HCT116 (cell line): ENCODE results near the gene LASP1. TPM values are rescaled to one million over a fixed set of nuclear protein-coding genes. Genes with fewer than 3 reads are reported as not detected.

Source experiments
- ATAC-seq: fragments of 200-7000 bp; cut with Tn5 transposase; 2 replicates; pipeline ENCODE4 v1.9.1; 2020; ENCODE audit warnings: mild to moderate bottlenecking, moderate library complexity
- BruUV-seq: library from RNA; stranded (reverse); fragments of 400-500 nt; replicated peaks from 2 replicates; lab custom pipeline; 2021; lab: Mats Ljungman, UMichigan
- CTCF ChIA-PET: fragments of 300-600 bp; sonication (Branson Sonifier 250); formaldehyde crosslinking; loops from one replicate; lab custom pipeline; 2021; ENCODE audit warnings: antibody characterized with exemption; lab: Charles Lee
- POLR2A ChIA-PET: fragments of 300-600, 350-600 bp; sonication (Branson Sonifier 250); formaldehyde crosslinking; loops from one replicate; lab custom pipeline; 2021; ENCODE audit warnings: antibody characterized with exemption; lab: Charles Lee
- RAD21 ChIA-PET, 2 experiments: fragments of 300-600 bp; sonication (Branson Sonifier 250); formaldehyde crosslinking; loops; one replicate each; lab custom pipeline; 2023; ENCODE audit warnings: low total read pairs in 2 of 2; ENCODE audit not compliant: uncharacterized antibody in 2 of 2, unreplicated experiment in 2 of 2, low non-redundant PET in 1 of 2; lab: Charles Lee
- DNase-seq: peaks from one replicate; pipeline ENCODE4 v3.0.0-alpha.2; 2010; ENCODE audit warnings: low read depth, low spot score
- H2AFZ ChIP-seq: fragments of 200-600 bp; shearing (Covaris generic), sonication (generic); 2 replicates; pipeline ENCODE4 v1.6.1; 2017; ENCODE audit warnings: low read depth, mixed run types, mixed read lengths, antibody characterized with exemption, low read length; ENCODE audit not compliant: poor library complexity, severe bottlenecking
- H3K27ac ChIP-seq: 2 replicates; pipeline ENCODE4 v1.5.1; 2012; ENCODE audit warnings: low read depth, low read length
- H3K27me3 ChIP-seq: fragments of 200-600 bp; sonication (generic); 2 replicates; pipeline ENCODE4 v1.6.1; 2016; ENCODE audit warnings: mixed run types, low read length, mixed read lengths; ENCODE audit not compliant: insufficient read depth
- H3K36me3 ChIP-seq, 2 experiments: fragments of 200-500 bp in 1 of 2; fragments of 200-600 bp in 1 of 2; sonication (Bioruptor generic) in 1 of 2; sonication (generic) in 1 of 2; 2 replicates each; pipeline versions ENCODE4 v1.5.1 to v1.6.1; 2014 to 2016; ENCODE audit warnings: low read length in 2 of 2, inconsistent platforms in 1 of 2, mixed read lengths in 1 of 2, mixed run types in 1 of 2; ENCODE audit not compliant: insufficient read depth in 2 of 2, control insufficient read depth in 1 of 2
- H3K4me1 ChIP-seq, 2 experiments: fragments of 200-600 bp in 1 of 2; sonication (generic) in 1 of 2; 2 replicates each; pipeline versions ENCODE4 v1.5.1 to v1.6.1; 2012 to 2017; ENCODE audit warnings: low read length in 2 of 2, inconsistent platforms in 1 of 2, mild to moderate bottlenecking in 1 of 2, mixed read lengths in 1 of 2, mixed run types in 1 of 2, moderate library complexity in 1 of 2; ENCODE audit not compliant: insufficient read depth in 2 of 2, control insufficient read depth in 1 of 2
- H3K4me2 ChIP-seq: fragments of 200-600 bp; sonication (generic); 2 replicates; pipeline ENCODE4 v1.6.1; 2017; ENCODE audit warnings: mixed run types, low read length, mixed read lengths
- H3K4me3 ChIP-seq, 2 experiments: fragments of 200-600 bp in 1 of 2; sonication (generic) in 1 of 2; replicated peaks in 1 of 2; 2 replicates each; pipeline ENCODE4 v1.5.1; 2011 to 2016; ENCODE audit warnings: low read length in 2 of 2, control low read depth in 1 of 2, low read depth in 1 of 2, mild to moderate bottlenecking in 1 of 2, mixed read lengths in 1 of 2, mixed run types in 1 of 2
- H3K79me2 ChIP-seq: fragments of 200-600 bp; sonication (generic); 2 replicates; pipeline ENCODE4 v1.6.1; 2017; ENCODE audit warnings: mild to moderate bottlenecking, mixed run types, low read length, moderate library complexity, mixed read lengths; ENCODE audit not compliant: insufficient read depth
- H3K9ac ChIP-seq: fragments of 200-600 bp; sonication (generic); 2 replicates; pipeline ENCODE4 v1.6.1; 2016; ENCODE audit warnings: low read length, mixed read lengths
- H3K9me2 ChIP-seq: fragments of 200-600 bp; sonication (generic), shearing (Covaris generic); 2 replicates; pipeline ENCODE4 v1.6.1; 2017; ENCODE audit warnings: mixed run types, mild to moderate bottlenecking, moderate library complexity; ENCODE audit not compliant: insufficient read depth
- H3K9me3 ChIP-seq, 2 experiments: fragments of 200-500 bp in 1 of 2; fragments of 200-600 bp in 1 of 2; sonication (Bioruptor generic) in 1 of 2; sonication (generic) in 1 of 2; 2 replicates each; pipeline ENCODE4 v1.6.1; 2014 to 2017; ENCODE audit warnings: low read length in 2 of 2, mixed read lengths in 2 of 2, inconsistent platforms in 1 of 2, low read depth in 1 of 2, mild to moderate bottlenecking in 1 of 2, mixed run types in 1 of 2, moderate library complexity in 1 of 2; ENCODE audit not compliant: control insufficient read depth in 1 of 2, insufficient read depth in 1 of 2
- H4K20me1 ChIP-seq: fragments of 200-600 bp; sonication (generic), shearing (Covaris generic); 2 replicates; pipeline ENCODE4 v1.6.1; 2017; ENCODE audit warnings: mixed run types, mild to moderate bottlenecking, moderate library complexity; ENCODE audit not compliant: insufficient read depth
- CBX3 ChIP-seq: IDR thresholded peaks from 2 replicates; pipeline ENCODE4 v1.6.1; 2012; ENCODE audit warnings: low read depth
- CEBPB ChIP-seq: IDR thresholded peaks from 2 replicates; pipeline ENCODE4 v1.6.1; 2012; ENCODE audit warnings: low read depth
- EGR1 ChIP-seq: IDR thresholded peaks from 2 replicates; pipeline ENCODE4 v1.6.1; 2012; ENCODE audit warnings: low read depth
- EZH2 ChIP-seq: fragments of 200-600 bp; sonication (generic); IDR thresholded peaks from 2 replicates; pipeline ENCODE4 v1.6.1; 2017; ENCODE audit warnings: antibody characterized with exemption, mixed run types
- EZH2phosphoT487 ChIP-seq: fragments of 200-600 bp; IDR thresholded peaks from 2 replicates; pipeline ENCODE4 v1.6.1; 2018; ENCODE audit warnings: antibody characterized with exemption, borderline replicate concordance
- FOSL1 ChIP-seq: IDR thresholded peaks from 2 replicates; pipeline ENCODE4 v1.6.1; 2012; ENCODE audit warnings: low read depth
- JUND ChIP-seq: IDR thresholded peaks from 2 replicates; pipeline ENCODE4 v1.6.1; 2012
- POLR2A ChIP-seq: IDR thresholded peaks from 2 replicates; pipeline ENCODE4 v1.7.0; 2011; ENCODE audit warnings: borderline replicate concordance; ENCODE audit not compliant: insufficient read depth, insufficient read length; ENCODE audit errors: extremely low read depth
- POLR2AphosphoS5 ChIP-seq: IDR thresholded peaks from 2 replicates; pipeline ENCODE4 v1.6.1; 2011; ENCODE audit warnings: mild to moderate bottlenecking, low read depth, low read length, moderate library complexity
- SIN3A ChIP-seq: IDR thresholded peaks from 2 replicates; pipeline ENCODE4 v1.6.1; 2012; ENCODE audit warnings: low read depth
- SP1 ChIP-seq: IDR thresholded peaks from 2 replicates; pipeline ENCODE4 v1.6.1; 2012; ENCODE audit warnings: low read depth
- SRF ChIP-seq: IDR thresholded peaks from 2 replicates; pipeline ENCODE4 v1.6.1; 2012; ENCODE audit warnings: low read depth
- YY1 ChIP-seq: IDR thresholded peaks from 2 replicates; pipeline ENCODE4 v1.6.1; 2011; ENCODE audit warnings: low read length, low read depth, moderate library complexity, mild to moderate bottlenecking; ENCODE audit not compliant: insufficient replicate concordance; ENCODE audit errors: extremely low read depth
- ZFX ChIP-seq: fragments of 450-650 bp; IDR thresholded peaks from 2 replicates; pipeline ENCODE4 v1.6.1; 2017
- intact Hi-C: fragments of 100-400 bp; cut with micrococcal nuclease; formaldehyde crosslinking; loops from 2 replicates; pipeline ENCODE4 v1.10.0; 2022
- total RNA-seq: library from RNA; stranded (reverse); gene quantifications from one replicate; pipeline ENCODE4 v1.2.1, GENCODE V29; 2021; ENCODE audit not compliant: unreplicated experiment
- TF ChIP-seq, protein P1 (sequence below), 3 experiments: fragments of 200-600 bp in 1 of 3; sonication (generic) in 1 of 3; IDR thresholded peaks in 2 of 3; conservative IDR thresholded peaks in 1 of 3; 2 replicates each; pipeline ENCODE4 v1.5.1; 2012 to 2017; ENCODE audit warnings: low read depth in 2 of 3, low read length in 2 of 3, antibody characterized with exemption in 1 of 3, borderline replicate concordance in 1 of 3, control low read depth in 1 of 3, mild to moderate bottlenecking in 1 of 3, mixed read lengths in 1 of 3, mixed run types in 1 of 3, moderate library complexity in 1 of 3; ENCODE audit not compliant: insufficient read depth in 1 of 3
- TF ChIP-seq, protein P2 (sequence below): IDR thresholded peaks from 2 replicates; pipeline ENCODE4 v1.6.1; 2012
- TF ChIP-seq, protein P3 (sequence below): IDR thresholded peaks from 2 replicates; pipeline ENCODE4 v1.6.1; 2012
- TF ChIP-seq, protein P4 (sequence below): IDR thresholded peaks from 2 replicates; pipeline ENCODE4 v1.6.1; 2012; ENCODE audit warnings: low read depth

Gene LASP1
- total RNA-seq, 1 experiment from 2014 or later: 149 TPM

DNA sequence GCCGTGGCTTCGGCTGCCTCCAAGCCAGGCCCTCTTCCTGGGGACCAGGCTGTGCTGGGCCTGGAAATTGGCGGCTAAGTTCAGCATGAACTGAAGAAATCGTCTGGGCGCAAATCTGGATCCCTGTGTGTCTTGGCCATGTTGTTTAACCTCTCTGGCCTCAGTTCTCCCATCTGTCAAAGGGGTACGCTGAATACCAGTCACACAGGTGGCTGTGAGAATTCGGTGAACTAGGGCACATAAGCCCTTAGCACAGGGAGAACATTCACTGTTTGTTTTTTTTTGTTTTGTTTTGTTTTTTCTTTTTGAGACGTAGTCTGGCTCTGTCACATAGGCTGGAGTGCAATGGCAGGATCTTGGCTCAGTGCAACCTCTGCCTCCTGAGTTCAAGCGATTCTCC is 19.0 kb downstream of the LASP1 start (continued):
- TF ChIP-seq EZH2phosphoT487: no peak
- no peak for TF ChIP-seq JUND
- TF ChIP-seq EZH2: no peak
- TF ChIP-seq EGR1: no peak
- TF ChIP-seq, protein P1, sequence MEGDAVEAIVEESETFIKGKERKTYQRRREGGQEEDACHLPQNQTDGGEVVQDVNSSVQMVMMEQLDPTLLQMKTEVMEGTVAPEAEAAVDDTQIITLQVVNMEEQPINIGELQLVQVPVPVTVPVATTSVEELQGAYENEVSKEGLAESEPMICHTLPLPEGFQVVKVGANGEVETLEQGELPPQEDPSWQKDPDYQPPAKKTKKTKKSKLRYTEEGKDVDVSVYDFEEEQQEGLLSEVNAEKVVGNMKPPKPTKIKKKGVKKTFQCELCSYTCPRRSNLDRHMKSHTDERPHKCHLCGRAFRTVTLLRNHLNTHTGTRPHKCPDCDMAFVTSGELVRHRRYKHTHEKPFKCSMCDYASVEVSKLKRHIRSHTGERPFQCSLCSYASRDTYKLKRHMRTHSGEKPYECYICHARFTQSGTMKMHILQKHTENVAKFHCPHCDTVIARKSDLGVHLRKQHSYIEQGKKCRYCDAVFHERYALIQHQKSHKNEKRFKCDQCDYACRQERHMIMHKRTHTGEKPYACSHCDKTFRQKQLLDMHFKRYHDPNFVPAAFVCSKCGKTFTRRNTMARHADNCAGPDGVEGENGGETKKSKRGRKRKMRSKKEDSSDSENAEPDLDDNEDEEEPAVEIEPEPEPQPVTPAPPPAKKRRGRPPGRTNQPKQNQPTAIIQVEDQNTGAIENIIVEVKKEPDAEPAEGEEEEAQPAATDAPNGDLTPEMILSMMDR (IDR thresholded peaks at IDR 0.05 in 2 of 3, conservative IDR thresholded peaks at IDR 0.05 in 1 of 3; ENCODE audit: borderline replicate concordance in 1 of 3, insufficient read depth in 1 of 3, low read depth in 2 of 3, low read length in 2 of 3): no peak
- TF ChIP-seq POLR2AphosphoS5: no peak
- TF ChIP-seq, protein P2, sequence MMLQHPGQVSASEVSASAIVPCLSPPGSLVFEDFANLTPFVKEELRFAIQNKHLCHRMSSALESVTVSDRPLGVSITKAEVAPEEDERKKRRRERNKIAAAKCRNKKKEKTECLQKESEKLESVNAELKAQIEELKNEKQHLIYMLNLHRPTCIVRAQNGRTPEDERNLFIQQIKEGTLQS: no peak
- TF ChIP-seq, protein P3, sequence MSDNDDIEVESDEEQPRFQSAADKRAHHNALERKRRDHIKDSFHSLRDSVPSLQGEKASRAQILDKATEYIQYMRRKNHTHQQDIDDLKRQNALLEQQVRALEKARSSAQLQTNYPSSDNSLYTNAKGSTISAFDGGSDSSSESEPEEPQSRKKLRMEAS: no peak
- no peak for TF ChIP-seq SIN3A
- TF ChIP-seq YY1: no peak
- no peak for TF ChIP-seq ZFX

DNA sequence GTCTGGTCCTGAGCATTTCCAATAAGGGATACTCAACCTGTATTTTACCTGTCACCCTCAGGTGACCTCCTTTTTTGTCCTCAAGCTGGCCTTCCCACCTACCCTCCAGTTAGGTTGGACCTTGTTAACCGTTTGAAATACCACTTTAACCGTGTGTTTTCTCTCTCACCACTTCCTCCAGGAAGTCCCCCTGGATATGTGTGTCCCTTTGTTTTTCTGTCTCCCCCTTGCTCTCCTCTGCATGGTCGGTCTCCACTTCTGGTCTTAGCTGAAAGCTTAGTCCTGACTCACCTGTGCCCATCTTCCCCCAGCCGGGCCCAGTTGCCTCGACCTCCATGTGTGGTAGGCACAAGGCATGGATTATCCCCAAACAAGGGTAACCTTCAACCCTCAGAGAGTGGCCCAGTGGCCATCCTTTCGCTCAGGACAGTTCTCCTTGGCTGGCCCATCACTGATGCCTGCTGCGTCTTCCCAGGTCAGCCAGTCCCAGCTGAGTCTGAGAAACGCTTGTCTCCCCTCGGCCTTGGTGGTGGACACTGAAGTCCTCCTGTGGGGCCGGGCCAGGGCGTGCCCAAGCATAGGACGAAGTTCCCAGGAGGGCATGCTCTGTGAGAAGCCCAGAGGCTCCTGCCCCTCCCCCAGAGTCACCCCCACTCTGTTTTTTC is 20.0 kb downstream of the LASP1 start:
- H3K4me1 ChIP-seq: no peaks in the 10 kb centered on the region
- no peak overlapping the region for H3K4me2 ChIP-seq
- peaks cover 12 to 32% of the 10 kb centered on the region in 2 experiments; a peak in 3 of 4 replicates for H3K36me3 ChIP-seq
- intact Hi-C loops: no loop called here
- ATAC-seq: no peak
- ChIA-PET RAD21 (no interaction called here), POLR2A (no interaction called here), CTCF (no interaction called here)
- H3K27ac ChIP-seq: no peak overlapping the region
- no TSS peak for BruUV-seq
- H3K79me2 ChIP-seq: peaks cover 53% of the 10 kb centered on the region
- no peaks in the 10 kb centered on the region for H4K20me1 ChIP-seq
- no peak for DNase-seq
- H3K9me3 ChIP-seq: no peaks in the 10 kb centered on the region
- H3K9ac ChIP-seq: no peak overlapping the region
- H2AFZ ChIP-seq: no peak overlapping the region
- TF ChIP-seq EZH2 (no peak), SP1 (no peak), POLR2AphosphoS5 (no peak), CEBPB (no peak), CBX3 (no peak), SRF (no peak), POLR2A (no peak), FOSL1 (no peak)
- TF ChIP-seq, protein P3: no peak
- TF ChIP-seq, protein P4, sequence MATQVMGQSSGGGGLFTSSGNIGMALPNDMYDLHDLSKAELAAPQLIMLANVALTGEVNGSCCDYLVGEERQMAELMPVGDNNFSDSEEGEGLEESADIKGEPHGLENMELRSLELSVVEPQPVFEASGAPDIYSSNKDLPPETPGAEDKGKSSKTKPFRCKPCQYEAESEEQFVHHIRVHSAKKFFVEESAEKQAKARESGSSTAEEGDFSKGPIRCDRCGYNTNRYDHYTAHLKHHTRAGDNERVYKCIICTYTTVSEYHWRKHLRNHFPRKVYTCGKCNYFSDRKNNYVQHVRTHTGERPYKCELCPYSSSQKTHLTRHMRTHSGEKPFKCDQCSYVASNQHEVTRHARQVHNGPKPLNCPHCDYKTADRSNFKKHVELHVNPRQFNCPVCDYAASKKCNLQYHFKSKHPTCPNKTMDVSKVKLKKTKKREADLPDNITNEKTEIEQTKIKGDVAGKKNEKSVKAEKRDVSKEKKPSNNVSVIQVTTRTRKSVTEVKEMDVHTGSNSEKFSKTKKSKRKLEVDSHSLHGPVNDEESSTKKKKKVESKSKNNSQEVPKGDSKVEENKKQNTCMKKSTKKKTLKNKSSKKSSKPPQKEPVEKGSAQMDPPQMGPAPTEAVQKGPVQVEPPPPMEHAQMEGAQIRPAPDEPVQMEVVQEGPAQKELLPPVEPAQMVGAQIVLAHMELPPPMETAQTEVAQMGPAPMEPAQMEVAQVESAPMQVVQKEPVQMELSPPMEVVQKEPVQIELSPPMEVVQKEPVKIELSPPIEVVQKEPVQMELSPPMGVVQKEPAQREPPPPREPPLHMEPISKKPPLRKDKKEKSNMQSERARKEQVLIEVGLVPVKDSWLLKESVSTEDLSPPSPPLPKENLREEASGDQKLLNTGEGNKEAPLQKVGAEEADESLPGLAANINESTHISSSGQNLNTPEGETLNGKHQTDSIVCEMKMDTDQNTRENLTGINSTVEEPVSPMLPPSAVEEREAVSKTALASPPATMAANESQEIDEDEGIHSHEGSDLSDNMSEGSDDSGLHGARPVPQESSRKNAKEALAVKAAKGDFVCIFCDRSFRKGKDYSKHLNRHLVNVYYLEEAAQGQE: no peak
- TF ChIP-seq, protein P2: no peak
- H3K27me3 ChIP-seq: no peaks in the 10 kb centered on the region
- no peaks in the 10 kb centered on the region for H3K9me2 ChIP-seq
- H3K4me3 ChIP-seq: no peak overlapping the region
